Measurements from ENCODE around the gene ATCAY. TPM values are rescaled to one million over a fixed set of nuclear protein-coding genes. Genes with fewer than 3 reads are reported as not detected.

ATCAY gene
- total and polyA plus RNA-seq, 2 of the 4 experiments (the other 2 are of a cell fraction), result 0.31 to 0.36 TPM

DNA sequence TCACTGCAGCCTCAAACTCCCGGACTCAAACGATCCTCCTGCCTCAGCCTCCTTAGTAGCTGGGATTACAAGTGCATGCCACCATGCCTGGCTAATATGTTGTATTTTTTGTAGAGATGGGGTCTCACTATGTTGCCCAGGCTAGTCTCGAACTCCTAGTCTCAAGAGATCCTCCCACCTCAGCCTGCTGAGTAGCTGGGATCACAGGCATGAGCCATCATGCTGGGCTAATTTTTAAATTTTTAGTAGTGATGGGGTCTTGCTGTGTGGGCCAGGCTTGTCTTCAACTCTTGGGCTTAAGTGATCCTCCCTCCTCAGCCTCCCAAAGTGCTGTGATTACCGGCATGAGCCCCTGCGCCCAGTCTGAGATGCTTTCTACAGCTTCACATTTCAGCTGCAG, 15.3 kb downstream of the ATCAY start:
- Histone ChIP-seq H4K8ac (ENCODE audit: low read depth in 2 of 2, low read length in 2 of 2) (no peak overlapping the region), H3K4ac (ENCODE audit: low read depth, low read length) (no peak overlapping the region), H3K4me2 (ENCODE audit: low read depth, low read length) (no peak overlapping the region), H4K91ac (ENCODE audit: insufficient read depth, low read depth, low read length) (no peak overlapping the region), H2AFZ (replicated peaks; ENCODE audit: low read length, poor library complexity) (no peak overlapping the region), H3K79me1 (ENCODE audit: low read depth in 1 of 2, low read length in 2 of 2) (no peaks in the 10 kb centered on the region), H3K27me3 (ENCODE audit: control insufficient read depth, insufficient read depth, low read length) (peaks cover 5% of the 10 kb centered on the region; the same call in 1 of the 2 replicates), H3K14ac (replicated peaks; ENCODE audit: low read depth, low read length) (no peak overlapping the region), H2BK5ac (ENCODE audit: low read depth, low read length, poor library complexity, severe bottlenecking) (no peak overlapping the region), H3K9me1 (ENCODE audit: insufficient read depth, low read length) (no peaks in the 10 kb centered on the region), H3K9me3 (ENCODE audit: control insufficient read depth, insufficient read depth, low read length) (peaks cover 2% of the 10 kb centered on the region; the same call in 1 of the 2 replicates), H3K4me1 (ENCODE audit: control insufficient read depth, insufficient read depth, low read length) (no peaks in the 10 kb centered on the region), H2AK9ac (replicated peaks; ENCODE audit: low read depth, low read length, poor library complexity) (no peak overlapping the region), H3K9ac (ENCODE audit: low read depth, low read length) (no peak overlapping the region), H3K23ac (ENCODE audit: low read depth, low read length) (no peak overlapping the region), H3K36me3 (ENCODE audit: control insufficient read depth, insufficient read depth, low read length) (no peaks in the 10 kb centered on the region), H4K5ac (ENCODE audit: low read depth, low read length) (no peak overlapping the region), H3K27ac (ENCODE audit: insufficient read depth, low read length) (no peak overlapping the region), H2BK120ac (ENCODE audit: low read depth, low read length) (no peak overlapping the region), H2BK20ac (ENCODE audit: low read depth, low read length) (no peak overlapping the region), H2AK5ac (ENCODE audit: low read depth, low read length) (no peak overlapping the region), H3K4me3 (ENCODE audit: insufficient read depth, low read depth, low read length) (no peak overlapping the region), H4K20me1 (ENCODE audit: insufficient read depth, low read length) (no peaks in the 10 kb centered on the region), H2BK15ac (ENCODE audit: low read depth, low read length) (no peak overlapping the region), H3K18ac (ENCODE audit: low read depth, low read length) (no peak overlapping the region), H3K56ac (ENCODE audit: extremely low read depth, insufficient read depth, low read length) (no peak overlapping the region)
- TF ChIP-seq FOS (IDR thresholded peaks at IDR 0.05; ENCODE audit: low read depth, low read length), result no peak
- no peak for TF ChIP-seq POLR2A (IDR thresholded peaks at IDR 0.05; ENCODE audit: low read depth, low read length)
- in situ Hi-C loops (cut with MboI; ENCODE audit: low sequenced_read_pairs), result no loop called here
- intact Hi-C loops (cut with micrococcal nuclease), result no loop called here
- DNase-seq, result no peak
- ChIA-PET POLR2A (ENCODE audit: unreplicated experiment) (no interaction called here), CTCF (no interaction called here)
- dilution Hi-C loops (cut with HindIII; ENCODE audit: low sequenced_read_pairs, unreplicated experiment), result no loop called here
- ATAC-seq (ENCODE audit: low read depth), result no peak
- no TSS peak for BruUV-seq (replicated peaks)
- whole genome bisulfite sequencing, 2 experiments (ENCODE audit: extremely low coverage in 2 of 2, insufficient read length in 1 of 2), result no CpG with 5 or more reads among the region's 5 CpGs
